Glomerular visceral epithelial cell (primary cell): ENCODE data around the gene ERRFI1.
"Not testable (repeated sequence)": the region's sequence is repeated elsewhere in the genome, so short reads cannot be mapped to it uniquely, and the experiment has no call there.

Experiments used
- DNase-seq: peaks from one replicate; pipeline ENCODE4 v3.0.0-alpha.2; 2016; ENCODE audit errors: extremely low spot score

The ERRFI1 gene, protein sequence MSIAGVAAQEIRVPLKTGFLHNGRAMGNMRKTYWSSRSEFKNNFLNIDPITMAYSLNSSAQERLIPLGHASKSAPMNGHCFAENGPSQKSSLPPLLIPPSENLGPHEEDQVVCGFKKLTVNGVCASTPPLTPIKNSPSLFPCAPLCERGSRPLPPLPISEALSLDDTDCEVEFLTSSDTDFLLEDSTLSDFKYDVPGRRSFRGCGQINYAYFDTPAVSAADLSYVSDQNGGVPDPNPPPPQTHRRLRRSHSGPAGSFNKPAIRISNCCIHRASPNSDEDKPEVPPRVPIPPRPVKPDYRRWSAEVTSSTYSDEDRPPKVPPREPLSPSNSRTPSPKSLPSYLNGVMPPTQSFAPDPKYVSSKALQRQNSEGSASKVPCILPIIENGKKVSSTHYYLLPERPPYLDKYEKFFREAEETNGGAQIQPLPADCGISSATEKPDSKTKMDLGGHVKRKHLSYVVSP

DNA sequence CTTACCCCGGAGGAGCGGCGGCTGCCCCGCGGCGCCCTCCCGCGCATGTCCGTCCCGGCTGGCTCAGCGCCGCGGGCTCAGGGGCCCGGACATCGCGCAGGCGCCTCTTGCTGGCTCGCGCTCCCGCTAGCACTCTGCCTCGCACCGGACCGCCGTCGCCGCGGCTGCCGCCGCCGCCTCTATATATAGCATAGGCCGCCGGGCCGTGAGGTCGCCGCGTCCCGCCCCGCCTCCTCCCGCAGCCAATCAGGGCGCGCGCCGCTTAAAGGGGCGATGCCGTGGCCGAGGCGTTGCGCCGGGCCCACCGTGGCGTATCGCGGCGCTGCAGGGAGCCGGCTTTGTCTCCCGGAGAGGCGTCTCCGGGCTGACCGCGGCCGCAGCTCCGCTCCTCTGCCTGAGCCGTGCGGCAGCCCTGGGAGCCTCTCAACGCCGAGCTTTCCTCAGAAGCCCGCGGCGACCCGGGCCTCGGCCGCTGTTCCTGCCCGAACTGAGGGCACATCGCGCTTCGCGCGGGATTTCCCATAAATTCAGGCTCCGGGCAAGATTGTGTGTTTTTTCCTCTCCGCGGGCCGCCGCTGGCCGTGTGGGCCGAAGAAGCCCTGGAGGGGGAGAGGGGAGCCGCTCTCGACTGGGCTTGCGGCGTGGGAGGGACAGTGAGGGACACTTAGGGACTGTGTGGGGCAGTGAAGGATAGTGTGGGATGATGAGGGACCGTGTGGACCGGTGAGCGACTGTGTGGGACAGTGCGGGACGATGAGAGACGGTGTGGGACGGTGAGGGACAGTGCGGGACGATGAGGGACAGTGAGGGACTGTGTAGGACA, at the start of gene ERRFI1:
Gene ERRFI1 (minus strand): TSS at position 157 of the 823 bp plus-strand sequence. CDS start 10,690 bp downstream, outside the sequence.
- DNase-seq, result peak; percentile 96

DNA sequence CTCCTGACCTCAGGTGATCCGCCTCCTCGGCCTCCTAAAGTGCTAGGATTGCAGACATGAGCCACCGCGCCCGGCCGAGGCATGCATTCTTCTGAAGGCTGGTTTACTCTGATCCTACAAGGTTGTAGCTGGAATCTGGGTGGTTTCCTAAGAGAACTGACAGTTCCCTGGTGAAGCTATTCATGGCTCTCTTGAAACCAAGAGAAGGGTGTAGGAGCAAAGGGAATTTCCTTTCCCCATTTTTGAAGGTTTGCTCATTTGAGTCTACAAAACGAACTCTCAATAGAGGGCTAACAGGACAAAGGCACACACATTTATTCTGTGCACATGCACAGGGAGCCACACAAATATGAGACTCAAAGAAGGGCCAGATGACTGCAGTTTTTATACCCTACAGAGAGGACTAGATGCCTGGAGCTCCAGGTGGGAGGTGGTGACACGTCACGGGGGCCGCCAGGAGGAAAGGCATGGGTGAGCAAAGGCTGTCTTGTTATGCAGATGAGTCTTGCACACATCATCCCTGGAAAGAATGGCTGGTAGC, 49.5 kb upstream of the ERRFI1 start:
- peak; percentile 24 for DNase-seq

DNA sequence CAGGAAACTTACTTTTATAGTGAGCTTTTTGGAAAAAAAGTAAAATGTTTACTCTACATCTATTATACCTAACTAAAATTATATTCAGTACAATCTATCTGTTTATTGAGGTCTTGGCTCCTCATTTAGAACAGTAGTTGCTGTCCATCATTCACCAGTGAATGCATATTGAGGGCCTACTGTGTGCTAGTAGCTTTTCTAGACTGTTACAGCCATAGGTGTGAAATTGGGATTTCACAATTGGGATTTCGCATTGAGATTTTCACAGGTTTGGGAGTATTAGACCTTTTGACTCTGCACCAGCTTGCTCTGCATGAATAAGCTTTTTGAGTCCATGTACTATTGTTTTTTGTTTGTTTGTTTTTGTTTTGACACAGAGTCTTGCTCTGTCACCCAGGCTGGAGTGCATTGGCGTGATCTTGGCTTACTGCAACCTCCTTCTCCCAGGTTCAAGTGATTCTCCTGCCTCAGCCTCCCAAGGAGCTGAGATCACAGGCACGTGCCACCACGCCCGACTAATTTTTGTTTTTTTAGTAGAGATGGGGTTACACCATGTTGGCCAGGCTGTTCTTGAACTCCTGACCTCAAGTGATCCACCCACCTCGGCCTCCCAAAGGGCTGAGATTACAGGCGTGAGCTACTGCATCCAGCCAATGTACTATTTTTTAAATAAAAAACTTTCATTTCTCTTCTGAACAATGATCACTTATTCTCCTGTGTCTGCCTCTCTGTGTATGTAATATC, 47.2 kb upstream of the ERRFI1 start:
- no peak for DNase-seq

DNA sequence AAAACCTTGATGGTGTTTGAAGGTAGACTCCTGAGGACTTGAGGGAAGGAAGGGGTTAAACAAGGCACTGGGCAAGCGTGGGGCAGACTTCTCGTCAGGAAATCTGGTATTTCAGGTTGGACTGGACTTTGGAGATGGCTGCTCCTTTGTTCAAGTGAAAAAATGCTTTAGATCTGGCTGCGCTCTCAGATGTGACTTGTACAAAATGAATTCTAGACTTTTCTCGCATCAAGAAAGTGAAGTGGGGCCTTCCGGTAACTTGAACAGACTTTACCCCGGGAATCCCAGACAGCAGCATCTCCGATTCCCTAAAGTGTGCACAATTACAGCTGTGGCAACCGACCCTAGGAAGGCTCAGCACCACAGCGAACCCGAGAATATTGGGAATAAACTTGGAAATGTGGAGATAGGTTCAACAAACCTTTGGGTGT, 44.3 kb upstream of the ERRFI1 start:
- no peak for DNase-seq

DNA sequence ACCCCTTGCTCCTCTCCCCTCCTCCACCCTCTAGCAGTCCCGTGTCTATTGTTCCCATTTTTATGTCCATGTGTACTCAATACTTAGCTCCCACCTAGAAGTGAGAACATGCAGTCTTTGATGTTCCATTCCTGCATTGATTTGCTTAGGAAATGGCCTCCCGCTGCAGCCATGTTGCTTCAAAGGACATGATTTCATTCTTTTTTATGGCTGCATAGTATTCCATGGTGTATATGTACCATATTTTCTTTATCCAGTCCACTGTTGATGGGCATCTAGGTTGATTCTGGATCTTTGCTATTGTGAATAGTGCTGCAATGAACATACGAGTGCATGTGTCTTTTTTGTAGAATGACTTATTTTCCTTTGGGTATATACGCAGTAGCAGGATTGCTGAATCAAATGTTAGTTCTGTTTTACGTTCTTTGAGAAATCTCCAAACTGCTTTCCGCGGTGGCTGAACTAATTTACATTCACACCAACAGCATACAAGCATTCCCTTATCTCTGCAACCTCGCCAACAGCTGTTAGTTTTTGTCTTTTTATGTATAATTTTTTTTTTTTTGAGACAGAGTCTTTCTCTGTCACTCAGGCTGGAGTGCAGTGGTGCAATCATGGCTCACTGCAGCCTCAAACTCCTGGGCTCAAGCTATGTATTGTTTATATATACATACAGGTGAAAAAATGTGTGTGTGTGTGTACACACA, 43.7 kb upstream of the ERRFI1 start:
- DNase-seq, result not testable (repeated sequence)

DNA sequence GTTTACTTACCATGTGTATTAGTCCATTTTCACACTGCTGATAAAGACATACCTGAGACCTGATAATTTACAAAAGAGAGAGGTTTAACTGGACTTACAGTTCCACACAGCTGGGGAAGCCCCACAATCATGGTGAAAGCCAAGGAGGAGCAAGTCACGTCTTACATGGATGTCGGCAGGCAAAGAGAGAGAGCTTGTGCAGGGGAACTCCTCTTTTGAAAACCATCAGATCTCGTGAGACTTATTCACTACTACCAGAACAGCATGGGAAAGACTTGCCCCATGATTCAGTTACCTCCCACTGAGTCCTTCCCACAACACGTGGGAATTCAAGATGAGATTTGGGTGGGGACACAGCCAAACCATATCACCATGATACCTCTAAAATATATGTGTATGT, 39.3 kb upstream of the ERRFI1 start:
- DNase-seq, result no peak

DNA sequence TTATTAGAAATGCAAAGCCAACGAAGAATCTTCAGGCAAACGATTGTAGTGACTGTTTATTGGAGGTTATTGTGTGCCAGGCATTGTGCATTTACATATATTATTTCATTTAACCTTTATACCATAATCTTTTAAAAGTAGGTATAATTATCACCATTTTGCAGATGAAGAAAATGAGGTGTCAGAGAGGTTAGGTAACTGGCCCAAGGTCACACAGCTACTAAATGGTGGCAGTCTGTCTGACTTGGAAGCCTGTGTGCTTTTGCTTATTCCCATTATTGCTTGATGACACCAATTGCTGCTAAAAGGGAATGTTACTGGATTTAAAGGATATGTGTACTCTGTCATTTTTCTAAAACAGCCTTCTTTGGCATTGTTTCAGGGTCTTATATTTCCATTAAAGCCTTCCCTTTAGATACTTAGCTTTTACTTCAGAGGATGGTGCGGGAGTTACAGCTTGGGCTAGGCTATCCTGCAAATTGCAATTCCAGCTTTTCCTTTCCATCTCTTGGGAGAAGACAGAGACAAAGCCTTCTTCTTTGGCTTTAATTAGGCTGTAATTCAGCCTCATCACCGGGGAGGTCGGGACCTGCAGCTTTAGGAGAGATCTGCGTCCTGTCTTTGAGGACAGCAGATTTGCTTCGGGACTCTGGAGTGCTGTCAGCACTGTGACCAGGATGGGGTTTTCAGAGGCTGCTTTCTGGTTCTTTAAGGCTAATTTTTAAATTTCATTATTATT, 37.4 kb upstream of the ERRFI1 start:
- DNase-seq, result no peak

DNA sequence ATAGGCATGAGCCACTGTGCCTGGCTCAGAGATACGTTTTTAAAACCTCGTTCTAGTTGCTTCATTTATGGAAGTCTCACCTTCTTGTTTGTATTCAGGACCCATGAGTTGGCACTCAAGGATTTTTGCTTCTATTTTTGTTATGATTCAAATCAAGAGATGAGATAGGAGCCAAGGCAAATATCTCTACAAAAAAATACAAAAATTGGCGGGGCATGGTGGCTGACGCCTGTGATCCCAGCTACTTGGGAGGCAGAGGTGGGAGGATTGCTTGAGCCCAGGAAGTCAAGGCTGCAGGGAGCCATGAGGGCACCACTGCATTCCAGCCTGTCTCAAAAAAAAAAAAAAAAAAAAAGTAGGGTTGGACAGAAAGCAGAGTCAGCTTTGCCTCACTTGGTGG, 36.8 kb upstream of the ERRFI1 start:
- DNase-seq, result no peak

DNA sequence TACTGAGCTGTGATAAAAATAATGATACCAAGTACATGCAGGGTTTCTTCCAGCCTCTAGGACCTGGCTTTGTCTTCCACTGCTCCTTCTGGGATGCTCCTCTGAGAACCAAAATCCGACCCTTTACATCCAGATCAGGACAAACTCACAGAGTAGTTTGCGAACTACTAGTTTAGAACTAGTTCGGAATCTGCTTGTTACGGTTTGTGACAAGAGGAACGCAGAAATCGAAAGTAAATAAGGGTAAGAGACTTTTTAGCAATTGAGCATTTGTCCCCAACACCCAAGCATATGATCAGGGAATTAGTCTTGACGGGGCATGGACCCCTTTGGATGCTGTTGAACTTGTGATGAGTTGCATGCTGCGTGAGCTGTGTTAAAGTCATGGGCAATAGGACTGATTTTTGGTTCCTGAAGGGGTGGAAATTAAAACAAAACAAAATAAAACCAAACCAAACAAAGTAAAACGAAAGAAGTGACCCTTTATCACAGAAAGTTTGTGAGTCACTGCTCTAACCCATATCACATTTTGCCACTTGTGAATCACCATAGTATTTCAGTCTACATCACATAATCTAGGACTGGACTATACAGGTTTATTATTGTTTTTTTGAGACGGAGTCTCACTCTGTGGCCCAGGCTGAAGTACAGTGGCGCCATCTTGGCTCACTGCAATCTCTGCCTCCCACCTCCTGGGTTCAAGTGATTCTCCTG, 35.7 kb upstream of the ERRFI1 start:
- DNase-seq, result no peak

DNA sequence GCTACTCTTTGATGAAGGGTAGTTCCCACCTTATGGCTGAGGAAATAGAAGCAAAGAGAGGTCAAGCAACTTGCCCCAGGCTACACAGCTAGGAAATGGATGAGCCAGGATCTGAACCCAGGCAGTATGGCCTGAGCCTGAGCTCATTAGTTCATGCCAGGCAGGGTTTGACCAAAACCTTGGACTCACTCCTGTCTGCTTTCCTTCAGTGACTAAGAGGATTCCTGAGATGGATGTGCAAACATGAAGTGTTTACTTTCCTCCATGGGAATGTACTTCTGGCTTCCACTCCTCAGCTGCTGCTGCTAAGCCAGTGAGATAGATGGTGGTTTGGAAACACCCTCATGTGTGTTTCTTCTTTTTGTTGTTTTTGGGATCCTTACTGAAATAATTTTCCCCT, 35.1 kb upstream of the ERRFI1 start:
- peak; percentile 73 for DNase-seq

DNA sequence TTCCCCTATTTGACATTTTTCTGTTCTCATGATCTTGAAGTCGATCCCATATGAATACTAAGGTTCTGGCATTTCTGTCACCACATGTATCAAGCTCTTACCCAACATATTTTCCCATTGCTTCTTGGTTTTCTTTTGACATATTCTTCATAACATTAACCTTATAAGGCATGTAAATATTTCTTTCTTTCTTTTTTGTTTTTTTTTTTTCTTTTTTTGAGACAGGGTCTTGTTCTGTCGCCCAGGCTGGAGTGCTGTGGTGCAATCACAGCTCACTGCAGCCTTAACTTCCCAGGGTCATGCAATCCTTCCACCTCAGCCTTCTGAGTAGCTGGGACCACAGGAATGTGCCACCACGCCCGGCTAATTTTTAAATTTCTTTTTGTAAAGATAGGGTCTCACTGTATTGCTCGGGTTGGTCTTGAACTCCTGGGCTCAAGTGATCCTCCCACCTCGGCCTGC, 33.1 kb upstream of the ERRFI1 start:
- peak; percentile 61 for DNase-seq

DNA sequence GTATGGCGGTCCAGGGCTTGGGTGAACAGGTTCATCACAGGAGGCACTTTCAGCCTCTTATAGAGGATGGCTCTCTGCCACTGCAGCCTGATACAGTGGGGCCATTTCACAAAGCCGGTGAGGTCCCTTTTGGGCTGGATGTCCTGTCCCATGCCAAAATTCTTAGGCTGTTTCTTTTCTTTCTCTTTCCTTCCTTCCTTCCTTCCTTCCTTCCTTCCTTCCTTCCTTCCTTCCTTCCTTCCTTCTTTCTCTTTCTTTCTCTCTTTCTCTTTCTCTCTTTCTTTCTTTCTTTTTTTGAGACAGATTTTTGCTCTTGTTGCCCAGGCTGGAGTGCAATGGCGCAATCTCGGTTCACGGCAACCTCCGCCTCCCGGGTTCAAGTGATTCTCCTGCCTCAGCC, 31.7 kb upstream of the ERRFI1 start:
- not testable (repeated sequence) for DNase-seq

DNA sequence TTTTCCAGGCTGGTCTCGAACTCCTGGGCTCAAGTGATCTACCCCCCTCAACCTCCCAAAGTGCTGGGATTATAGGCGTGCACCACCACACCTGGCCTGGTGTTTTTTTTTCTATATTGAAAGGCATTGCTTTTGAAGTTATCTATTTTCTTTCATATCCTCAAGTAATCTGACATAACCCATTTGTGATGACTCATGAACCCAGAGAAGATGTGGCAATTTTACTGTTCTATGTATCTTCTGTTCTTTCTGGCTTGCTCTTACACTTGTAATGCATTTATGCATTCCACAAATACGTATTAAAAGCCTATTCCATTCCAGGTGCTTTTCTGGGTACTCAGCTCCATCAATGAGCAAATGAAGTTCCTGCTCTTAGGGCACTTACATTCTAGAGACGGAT, 29.9 kb upstream of the ERRFI1 start:
- DNase-seq, result peak; percentile 47

DNA sequence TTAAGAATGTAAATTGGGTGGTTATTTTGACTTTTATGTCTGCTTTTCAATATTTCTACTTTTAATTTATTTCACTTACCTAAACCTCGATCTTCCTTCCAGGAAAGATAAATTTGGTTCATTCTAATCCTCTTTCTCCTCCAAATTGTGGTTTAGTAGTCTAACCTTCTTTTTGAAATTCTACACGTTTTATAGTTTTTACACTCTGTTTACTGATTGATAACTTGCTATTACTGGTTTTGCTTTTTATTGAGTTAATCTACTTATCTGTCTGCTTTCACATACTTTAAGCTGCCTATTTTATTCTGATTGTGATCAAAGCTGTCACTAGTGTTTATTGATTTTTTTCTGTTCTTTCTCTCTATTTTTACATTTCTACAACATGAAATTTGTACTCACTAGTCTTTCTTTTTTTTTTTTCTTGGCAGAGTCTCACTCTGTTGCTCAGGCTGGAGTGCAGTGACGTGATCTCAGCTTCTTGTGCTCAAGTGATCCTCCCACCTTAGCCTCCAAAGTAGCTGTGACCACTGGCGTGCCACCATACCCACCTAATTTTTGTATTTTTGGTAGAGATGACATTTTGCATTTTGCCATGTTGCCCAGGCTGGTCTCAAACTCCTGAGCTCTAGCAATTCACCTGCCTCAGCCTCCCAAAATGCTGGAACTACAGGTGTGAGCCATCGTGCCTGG, 27.9 kb upstream of the ERRFI1 start:
- DNase-seq, result no peak

DNA sequence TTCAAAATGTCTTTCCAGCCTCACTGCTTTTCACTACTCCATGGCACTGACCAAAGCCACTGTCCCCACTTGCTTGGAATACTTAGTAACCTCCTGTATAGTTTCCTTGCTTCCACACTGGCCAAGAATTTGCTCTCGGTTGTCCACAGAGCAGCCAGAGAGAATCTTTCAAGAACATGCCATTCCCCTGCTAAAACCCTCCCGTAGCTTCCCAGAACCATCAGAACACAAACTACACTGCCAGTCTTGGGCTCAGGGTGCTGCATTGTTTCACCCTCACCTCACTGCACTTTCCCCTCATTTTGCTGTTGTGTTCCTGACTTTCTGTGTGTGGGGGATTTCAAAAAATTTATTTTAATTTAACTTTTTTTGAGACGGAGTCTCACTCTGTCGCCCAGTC, 25.5 kb upstream of the ERRFI1 start:
- no peak for DNase-seq

DNA sequence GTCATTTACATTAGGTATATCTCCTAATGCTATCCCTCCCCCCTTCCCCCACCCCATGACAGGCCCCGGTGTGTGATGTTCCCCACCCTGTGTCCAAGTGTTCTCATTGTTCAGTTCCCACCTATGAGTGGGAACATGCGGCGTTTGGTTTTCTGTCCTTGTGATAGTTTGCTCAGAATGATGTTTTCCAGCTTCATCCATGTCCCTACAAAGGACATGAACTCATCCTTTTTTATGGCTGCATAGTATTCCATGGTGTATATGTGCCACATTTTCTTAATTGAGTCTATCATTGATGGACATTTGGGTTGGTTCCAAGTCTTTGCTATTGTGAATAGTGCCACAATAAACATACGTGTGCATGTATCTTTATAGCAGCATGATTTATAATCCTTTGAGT, 23.1 kb upstream of the ERRFI1 start:
- DNase-seq, result not testable (repeated sequence)

DNA sequence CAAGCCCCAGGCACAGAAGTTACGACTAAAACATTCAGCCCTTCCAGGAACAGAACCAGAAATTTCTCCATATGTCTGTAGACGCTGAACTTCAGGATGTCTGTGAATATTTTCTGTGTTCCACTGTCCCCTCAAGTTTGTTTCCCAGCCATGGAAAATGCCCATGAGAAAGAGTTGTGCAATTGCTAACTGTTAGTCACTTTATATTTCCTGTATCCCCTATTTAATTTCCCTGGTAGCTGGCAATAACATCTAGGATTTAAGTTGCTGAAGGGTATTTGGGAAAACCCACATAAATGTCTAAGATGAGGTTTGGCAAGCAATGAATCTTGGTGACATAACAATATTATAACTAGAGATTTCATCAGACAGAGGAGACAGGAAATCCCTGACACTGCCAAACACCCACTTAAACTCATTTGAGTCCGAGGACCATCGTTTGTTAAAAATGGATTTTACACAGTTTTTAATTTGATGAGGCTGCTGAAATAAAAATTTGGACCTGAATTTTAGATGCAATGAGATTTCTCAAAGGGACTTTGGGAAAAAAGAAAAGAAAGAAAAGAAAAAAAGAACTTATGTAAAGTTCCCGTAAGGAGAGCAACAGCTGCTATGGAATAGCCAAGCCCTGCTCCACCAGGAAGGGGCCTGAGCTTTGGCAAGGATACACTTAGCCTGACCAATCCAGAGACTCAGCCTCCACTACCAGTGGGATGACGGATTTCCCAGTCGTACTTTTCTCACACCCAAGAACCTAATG, 21.8 kb upstream of the ERRFI1 start:
- DNase-seq, result peak; percentile 67

DNA sequence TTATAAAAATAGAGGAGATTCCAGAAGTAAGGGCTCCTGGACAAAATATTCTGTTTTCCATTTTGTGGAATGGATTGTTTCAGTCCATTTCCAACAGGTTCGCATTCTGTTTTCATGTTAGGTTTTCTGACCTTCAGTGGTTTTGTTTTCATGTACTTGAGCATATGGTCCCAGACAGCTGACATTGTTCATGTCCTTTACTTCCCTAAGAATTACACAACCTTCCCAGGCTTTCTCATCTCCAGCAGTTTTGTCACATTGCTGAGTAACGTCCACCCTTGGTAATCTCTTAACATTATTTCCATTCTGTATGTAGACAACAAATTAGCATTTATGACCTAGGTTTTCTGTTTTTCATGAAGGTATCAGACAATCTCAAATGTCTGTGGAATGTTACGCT, 21.0 kb upstream of the ERRFI1 start:
- DNase-seq, result no peak
